ENCODE measurements around the gene IZUMO3. TPM values are rescaled to one million over a fixed set of nuclear protein-coding genes. Genes with fewer than 3 reads are reported as not detected.

The IZUMO3 gene
- not detected in 2 replicates for total RNA-seq

GRCh38 chr9:24545847-24546522 is at the start of gene IZUMO3:
Gene IZUMO3 (minus strand): TSS chr9:24545897. CDS start chr9:24545649, 248 bp downstream.

Measured in vein endothelial cell (primary cell).